Bronchial smooth muscle cell (primary cell): ENCODE results near the gene CHMP1B. TPM values are rescaled to one million over a fixed set of nuclear protein-coding genes. Genes with fewer than 3 reads are reported as not detected.

ENCODE experiments used
- total RNA-seq: library from RNA; depleted of rRNA; stranded (reverse); fragments of >200 nt; gene quantifications from 2 replicates; pipeline ENCODE4 v1.2.1, GENCODE V29; 2014

Gene CHMP1B, protein sequence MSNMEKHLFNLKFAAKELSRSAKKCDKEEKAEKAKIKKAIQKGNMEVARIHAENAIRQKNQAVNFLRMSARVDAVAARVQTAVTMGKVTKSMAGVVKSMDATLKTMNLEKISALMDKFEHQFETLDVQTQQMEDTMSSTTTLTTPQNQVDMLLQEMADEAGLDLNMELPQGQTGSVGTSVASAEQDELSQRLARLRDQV
- total RNA-seq, result 59.6 and 61.3 TPM in 2 replicates

DNA sequence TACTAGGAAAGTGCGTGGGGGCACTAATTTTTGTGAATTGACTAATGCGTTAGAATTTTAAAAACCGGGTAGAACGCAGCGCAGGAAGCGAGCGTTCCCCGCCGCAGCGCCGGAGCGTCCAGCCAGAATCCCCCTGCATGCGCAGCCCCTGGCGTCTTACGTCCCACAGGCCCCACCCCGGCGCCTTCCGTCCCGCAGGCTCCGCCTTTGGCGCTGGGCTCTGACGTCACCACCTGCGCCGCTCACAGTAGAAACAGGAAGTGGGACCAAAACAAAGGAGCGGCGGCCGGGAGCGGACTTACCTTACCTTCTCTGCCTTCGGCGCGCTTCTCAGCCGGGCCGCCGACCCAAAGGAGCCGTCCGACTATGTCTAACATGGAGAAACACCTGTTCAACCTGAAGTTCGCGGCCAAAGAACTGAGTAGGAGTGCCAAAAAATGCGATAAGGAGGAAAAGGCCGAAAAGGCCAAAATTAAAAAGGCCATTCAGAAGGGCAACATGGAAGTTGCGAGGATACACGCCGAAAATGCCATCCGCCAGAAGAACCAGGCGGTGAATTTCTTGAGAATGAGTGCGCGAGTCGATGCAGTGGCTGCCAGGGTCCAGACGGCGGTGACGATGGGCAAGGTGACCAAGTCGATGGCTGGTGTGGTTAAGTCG is at the start of gene CHMP1B:
TSS of gene CHMP1B (plus strand) at position 268 of the 660 bp plus-strand sequence. CDS start at position 367, 99 bp downstream.

Other genes with a start within 250 kb of the CHMP1B start
- gene SLC35G4, start 241.8 kb upstream of the CHMP1B start, total RNA-seq, result not detected in 2 replicates
- 0.69 and 1.1 TPM in 2 replicates for gene GNAL, start 162.1 kb upstream of the CHMP1B start, total RNA-seq
- gene MPPE1, start 56.9 kb downstream of the CHMP1B start, total RNA-seq, result 32.6 TPM in 2 replicates
- gene IMPA2, start 130.1 kb downstream of the CHMP1B start, total RNA-seq, result 5.5 and 6.5 TPM in 2 replicates
- gene ANKRD62, start 242.4 kb downstream of the CHMP1B start, total RNA-seq, result not detected in 2 replicates